ENCODE results near the gene ADRA2B.

- TF ChIP-seq CTCF (IDR thresholded peaks at IDR 0.05), result no peak
- TF ChIP-seq POLR2A (IDR thresholded peaks at IDR 0.05), result no peak
These were observed 25.1 kb downstream of the ADRA2B start for GRCh38 chr2:96091141-96091710.

Data from Peyer's patch (tissue), 4 donors.